ENCODE data around the gene SRGAP1.
"Not testable (repeated sequence)": the region's sequence is repeated elsewhere in the genome, so short reads cannot be mapped to it uniquely, and the experiment has no call there.

SRGAP1 gene

DNA sequence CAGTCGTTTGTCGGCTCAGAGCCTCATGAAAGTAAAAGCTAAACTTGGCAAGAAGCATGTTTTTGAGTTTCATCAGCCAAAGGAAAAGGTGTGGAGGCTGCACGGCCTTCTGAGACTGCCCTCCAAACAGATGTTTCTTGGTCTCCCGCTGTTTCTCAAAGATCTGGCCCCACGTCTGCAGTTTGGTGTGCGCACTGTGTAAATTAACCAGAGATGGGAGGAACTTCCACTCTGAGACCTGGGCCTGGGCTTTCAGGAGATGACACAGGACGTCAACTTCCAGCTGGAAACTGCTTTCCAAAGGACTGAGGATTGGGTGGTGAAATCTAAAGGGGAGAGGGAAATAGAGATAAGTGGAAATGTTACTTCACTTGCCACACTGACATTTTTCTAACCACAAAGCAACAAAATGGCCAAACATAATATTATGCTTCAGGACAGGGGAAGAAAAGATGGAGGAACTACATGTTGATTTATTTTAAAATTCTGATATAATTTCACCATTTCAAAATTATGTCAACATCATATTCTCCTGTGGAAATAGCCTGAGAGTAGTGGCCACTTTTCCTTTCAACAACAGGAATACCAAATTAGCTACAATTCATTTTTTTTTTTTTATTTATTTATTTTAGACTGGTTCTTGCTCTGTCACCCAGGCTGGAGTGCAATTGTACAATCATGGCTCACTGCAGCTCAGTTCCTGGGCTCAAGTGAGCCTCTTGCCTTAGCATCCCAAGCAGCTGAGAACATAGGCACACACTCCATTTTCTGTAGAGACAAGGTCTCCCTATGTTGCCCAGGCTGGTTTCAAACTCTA is 350.0 kb downstream of the SRGAP1 start:
- no peak for DNase-seq (ENCODE audit: low read depth in 2 of 2)

DNA sequence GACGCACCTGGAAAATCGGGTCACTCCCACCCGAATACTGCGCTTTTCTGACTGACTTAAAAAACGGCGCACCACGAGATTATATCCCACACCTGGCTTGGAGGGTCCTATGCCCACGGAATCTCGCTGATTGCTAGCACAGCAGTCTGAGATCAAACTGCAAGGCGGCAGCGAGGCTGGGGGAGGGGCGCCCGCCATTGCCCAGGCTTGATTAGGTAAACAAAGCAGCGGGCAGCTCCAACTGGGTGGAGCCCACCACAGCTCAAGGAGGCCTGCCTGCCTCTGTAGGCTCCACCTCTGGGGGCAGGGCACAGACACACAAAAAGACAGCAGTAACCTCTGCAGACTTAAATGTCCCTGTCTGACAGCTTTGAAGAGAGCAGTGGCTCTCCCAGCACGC is 351.3 kb downstream of the SRGAP1 start:
- not testable (repeated sequence) for DNase-seq (ENCODE audit: low read depth in 2 of 2)

DNA sequence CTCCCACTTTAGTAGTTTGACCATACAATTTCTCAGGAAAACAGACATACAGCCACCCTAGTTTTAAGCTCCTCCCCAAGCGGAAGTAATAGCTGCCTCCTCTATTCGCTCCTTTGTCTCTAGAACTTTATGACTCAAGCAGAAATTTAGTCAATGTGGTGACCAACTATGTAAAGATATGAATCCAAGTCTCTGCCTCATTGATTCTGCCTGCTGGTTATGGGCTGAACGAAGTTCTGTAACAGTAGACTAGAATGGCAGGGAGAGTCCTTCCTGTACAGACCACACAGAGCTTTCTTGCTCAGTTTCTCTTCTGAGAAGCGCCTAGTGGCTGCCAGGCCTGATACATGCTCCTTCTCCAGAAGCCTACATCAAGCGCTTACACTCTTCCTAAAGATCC is 358.5 kb downstream of the SRGAP1 start:
- no peak for DNase-seq (ENCODE audit: low read depth in 2 of 2)

DNA sequence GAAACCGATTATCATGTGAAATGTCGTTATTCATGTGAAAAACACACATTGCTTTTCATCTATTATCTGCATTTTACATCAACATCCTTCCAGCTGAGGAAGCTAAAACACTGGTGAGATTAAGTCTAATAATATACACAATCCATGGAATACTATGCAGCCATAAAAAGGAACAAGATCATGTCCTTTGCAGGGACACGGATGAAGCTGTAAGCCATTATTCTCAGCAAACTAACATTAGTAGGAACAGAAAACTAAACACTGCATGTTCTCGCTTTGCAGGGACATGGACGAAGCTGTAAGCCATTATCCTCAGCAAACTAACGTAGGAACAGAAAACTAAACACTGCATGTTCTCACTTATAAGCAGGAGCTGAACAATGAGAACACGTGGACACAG is 359.3 kb downstream of the SRGAP1 start:
- no peak for DNase-seq (ENCODE audit: low read depth in 2 of 2)

DNA sequence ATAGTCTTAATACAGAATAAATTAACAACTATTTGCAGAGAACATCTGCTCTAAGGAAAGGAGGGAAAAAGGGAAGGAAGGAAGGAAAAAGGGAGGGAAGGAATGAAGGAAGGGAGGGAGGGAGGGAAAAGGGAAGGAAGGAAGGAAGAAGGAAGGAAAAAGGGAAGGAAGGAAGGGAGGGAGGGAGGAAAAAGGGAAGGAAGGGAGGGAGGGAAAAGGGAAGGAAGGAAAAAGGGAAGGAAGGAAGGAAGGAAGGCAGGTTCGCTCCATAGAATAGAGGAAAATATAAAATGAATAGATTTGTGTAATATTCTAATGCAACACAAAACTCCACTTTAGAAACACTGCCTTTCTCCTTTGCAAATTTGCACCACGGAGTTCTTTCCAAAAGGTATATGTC is 361.0 kb downstream of the SRGAP1 start:
- no peak for DNase-seq (ENCODE audit: low read depth in 2 of 2)

DNA sequence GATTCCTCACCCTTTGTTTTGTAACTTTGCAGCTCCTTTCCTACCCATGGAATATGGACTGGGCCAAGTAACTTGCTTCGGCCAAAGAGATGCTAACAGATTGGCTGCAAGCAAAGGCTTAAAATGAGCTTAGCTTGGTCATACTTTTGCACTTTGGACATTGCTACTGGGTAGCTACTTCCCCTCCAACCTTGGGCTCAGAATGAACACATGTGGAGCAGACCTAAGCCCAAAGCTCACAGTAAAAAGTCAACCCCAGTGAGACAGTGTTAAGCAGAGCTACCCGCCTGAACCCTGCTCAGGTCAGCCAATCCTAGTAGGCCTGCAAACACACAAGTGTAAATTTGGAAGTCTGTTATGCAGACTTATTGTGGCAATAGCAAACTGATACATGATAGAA is 363.0 kb downstream of the SRGAP1 start:
- no peak for DNase-seq (ENCODE audit: low read depth in 2 of 2)
